Gastrocnemius medialis (tissue), 4 donors: ENCODE measurements around the gene CEACAM3. TPM values are rescaled to one million over a fixed set of nuclear protein-coding genes. Genes with fewer than 3 reads are reported as not detected.

Experiments
- ATAC-seq, 2 donors: fragments of 150-250 bp; one replicate each; pipeline ENCODE4 v1.9.1; 2016
- DNase-seq, 2 donors: peaks; one replicate each; pipeline ENCODE4 v3.0.0-alpha.2; 2019
- H3K27ac ChIP-seq, 4 donors: fragments of 200-600 bp; sonication (generic); 1 replicate in 1 of 4; 2 replicates in 3 of 4; pipeline ENCODE4 v1.5.1; 2016 to 2018; ENCODE audit warnings: mild to moderate bottlenecking in 2 of 4, moderate library complexity in 1 of 4
- H3K27me3 ChIP-seq, 3 donors: fragments of 200-600 bp; sonication (generic) in 2 of 3; 1 replicate in 1 of 3; 2 replicates in 2 of 3; pipeline versions ENCODE4 v1.5.1 to v1.6.0; 2016 to 2019; ENCODE audit warnings: mild to moderate bottlenecking in 1 of 3, moderate library complexity in 1 of 3
- H3K36me3 ChIP-seq, 2 donors: fragments of 200-600 bp; sonication (generic) in 1 of 2; one replicate each; pipeline ENCODE4 v1.5.1; 2017 to 2018
- H3K4me1 ChIP-seq, 2 donors: fragments of 200-600 bp; sonication (generic) in 1 of 2; one replicate each; pipeline ENCODE4 v1.5.1; 2016 to 2017; ENCODE audit warnings: mild to moderate bottlenecking in 2 of 2
- H3K4me3 ChIP-seq, 4 donors: fragments of 200-600 bp; sonication (generic) in 3 of 4; 1 replicate in 1 of 4; 2 replicates in 3 of 4; pipeline ENCODE4 v1.5.1; 2016 to 2019; ENCODE audit warnings: mild to moderate bottlenecking in 2 of 4
- H3K9me3 ChIP-seq, 3 donors: fragments of 200-600 bp; sonication (generic) in 2 of 3; 1 replicate in 1 of 3; 2 replicates in 2 of 3; pipeline ENCODE4 v1.5.1; 2016 to 2019
- CTCF ChIP-seq, 5 experiments: fragments of 450-650 bp in 3 of 5; fragments of 200-600 bp in 2 of 5; sonication (generic) in 2 of 5; IDR thresholded peaks in 4 of 5; conservative IDR thresholded peaks in 1 of 5; 1 replicate in 4 of 5; 2 replicates in 1 of 5; pipeline ENCODE4 v1.5.1; 2016 to 2019; ENCODE audit warnings: antibody characterized with exemption in 5 of 5, mild to moderate bottlenecking in 3 of 5, moderate library complexity in 3 of 5
- POLR2A ChIP-seq, 2 donors: fragments of 450-650 bp; IDR thresholded peaks; one replicate each; pipeline ENCODE4 v1.6.1; 2017; ENCODE audit warnings: antibody characterized with exemption in 2 of 2, mild to moderate bottlenecking in 2 of 2, moderate library complexity in 2 of 2
- in situ Hi-C, 4 donors: fragments of 200-750 bp; cut with MboI; loops; one replicate each; pipeline versions ENCODE4 v1.15.0 to v1.8.0; 2017; ENCODE audit warnings: low sequenced_read_pairs in 4 of 4
- intact Hi-C: fragments of 100-400 bp; cut with DNase I; formaldehyde crosslinking; loops from one replicate; pipeline ENCODE4 v1.15.1; 2023; ENCODE audit warnings: low total_unique reads
- total RNA-seq, 4 donors: library from RNA; depleted of rRNA; stranded (reverse); fragments of >200 nt; gene quantifications; one replicate each; pipeline versions ENCODE4 v1.1.0 to v1.2.3, GENCODE V29; 2016

CEACAM3 gene
- total RNA-seq, 4 donors from 2014 or later: not detected

- H3K4me3 ChIP-seq: peak overlapping the region; percentile 70 to 94 (median 92)
- ATAC-seq (peak in 1 of 2 donors; percentile 0), DNase-seq (no peak)
- in situ Hi-C loops (loop anchor here in 1 of 4 donors (10.0 kb wide), 1 partner anchor 96 kb away; the partner anchor contains the start of gene RABAC1), intact Hi-C loops (loop anchor here (1.0 kb wide), 2 partner anchors 25 to 100 kb away; partner anchors contain the start of gene RABAC1)
- no peaks in the 10 kb centered on the region for H3K9me3 ChIP-seq
- H3K27ac ChIP-seq: peak overlapping the region; percentile 86 to 100 (median 98)
- peaks cover 0 to 31% of the 10 kb centered on the region in 2 donors for H3K36me3 ChIP-seq
- no peak for TF ChIP-seq CTCF (IDR thresholded peaks at IDR 0.05 in 4 of 5, conservative IDR thresholded peaks at IDR 0.05 in 1 of 5)
- no peak for TF ChIP-seq POLR2A (IDR thresholded peaks at IDR 0.05)
- H3K27me3 ChIP-seq: no peaks in the 10 kb centered on the region
- H3K4me1 ChIP-seq: peaks cover 26 to 37% of the 10 kb centered on the region in 2 donors
Measured at GRCh38 chr19:41859213-41859617, 62.8 kb downstream of the CEACAM3 start.

GRCh38 chr19:41859618-41860418 lies 63.4 kb downstream of the CEACAM3 start, which contains the start of gene RPS19:
TSS of gene RPS19 (plus strand) at chr19:41860255. CDS start at chr19:41860775, 520 bp downstream.
- intact Hi-C loops (loop anchor here (1.0 to 10.0 kb wide), 5 partner anchors 24 to 465 kb away; partner anchors contain the start of genes DEDD2, MEGF8, RABAC1 and ZNF574), in situ Hi-C loops (loop anchor here in 3 of 4 donors (5.0 to 10.0 kb wide), 2 partner anchors 82 to 95 kb away; partner anchors contain the start of gene RABAC1 (in 2 of the 3))
- Histone ChIP-seq H3K4me3 (peak within 1 kb of the TSS; percentile 70 to 94 (median 92)), H3K27me3 (no peaks in the 10 kb centered on the region), H3K4me1 (peaks cover 26 to 37% of the 10 kb centered on the region in 2 donors), H3K9me3 (no peaks in the 10 kb centered on the region), H3K36me3 (peaks cover 0 to 37% of the 10 kb centered on the region in 2 donors), H3K27ac (peak within 1 kb of the TSS; percentile 86 to 100 (median 98))
- ATAC-seq (peak; percentile 96), DNase-seq (peak; percentile 97 to 98)
- peak; percentile 48 to 75 (median 64) for TF ChIP-seq CTCF (IDR thresholded peaks at IDR 0.05 in 4 of 5, conservative IDR thresholded peaks at IDR 0.05 in 1 of 5)
- TF ChIP-seq POLR2A (IDR thresholded peaks at IDR 0.05): peak; percentile 92 to 93

- intact Hi-C loops: loop anchor here (5.0 to 10.0 kb wide), 3 partner anchors 217 to 464 kb away; partner anchors contain the start of genes DEDD2, MEGF8 and ZNF574
- in situ Hi-C loops: loop anchor here in 2 of 4 donors (5.0 to 10.0 kb wide), 2 partner anchors 82 to 94 kb away; partner anchors contain the start of gene RABAC1 (in 1 of the 2)
- Histone ChIP-seq H3K9me3 (no peaks in the 10 kb centered on the region), H3K27me3 (no peaks in the 10 kb centered on the region), H3K4me3 (peak overlapping the region; percentile 70 to 94 (median 92)), H3K27ac (peak overlapping the region; percentile 86 to 100 (median 98)), H3K36me3 (peaks cover 0 to 45% of the 10 kb centered on the region in 2 donors), H3K4me1 (peaks cover 26 to 37% of the 10 kb centered on the region in 2 donors)
- DNase-seq: no peak
- ATAC-seq: no peak
- TF ChIP-seq CTCF (IDR thresholded peaks at IDR 0.05 in 4 of 5, conservative IDR thresholded peaks at IDR 0.05 in 1 of 5) (no peak), POLR2A (IDR thresholded peaks at IDR 0.05) (no peak)
Measured at GRCh38 chr19:41860419-41861115, 64.2 kb downstream of the CEACAM3 start.

Other genes starting within 250 kb of the CEACAM3 start
- gene CEACAM21, start 220.4 kb upstream of the CEACAM3 start, total RNA-seq: under 1 TPM in 1 of 4 donors, not detected in 3; 0.49 TPM
- gene CEACAM4, start 169.5 kb upstream of the CEACAM3 start, total RNA-seq: 1 to 10 TPM in 1 of 4 donors, under 1 TPM in 1, not detected in 2; 0.81 to 2.7 TPM
- 1 to 10 TPM in 1 of 4 donors, not detected in 3; 5.7 TPM for gene CEACAM7, start 108.3 kb upstream of the CEACAM3 start, total RNA-seq
- gene CEACAM5, start 88.0 kb upstream of the CEACAM3 start, total RNA-seq: 1 to 10 TPM in 1 of 4 donors, not detected in 3; 5.0 TPM
- under 1 TPM in 1 of 4 donors, not detected in 3; 0.53 TPM for gene CEACAM6, start 41.1 kb upstream of the CEACAM3 start, total RNA-seq
- not detected for gene LYPD4, start 48.1 kb downstream of the CEACAM3 start, total RNA-seq
- gene DMRTC2, start 48.5 kb downstream of the CEACAM3 start, total RNA-seq: not detected
- gene RPS19, start 63.7 kb downstream of the CEACAM3 start, total RNA-seq: 100 to 1,000 TPM; 180 to 636 (median 401) TPM
- gene CD79A, start 80.7 kb downstream of the CEACAM3 start, total RNA-seq: under 1 TPM in 1 of 4 donors, not detected in 3; 0.20 TPM
- gene ARHGEF1, start 86.6 kb downstream of the CEACAM3 start, total RNA-seq: 10 to 100 TPM; 12.1 to 21.6 (median 15.5) TPM
- gene ERFL, start 131.9 kb downstream of the CEACAM3 start, total RNA-seq: not detected
- gene RABAC1, start 162.7 kb downstream of the CEACAM3 start, total RNA-seq: 100 to 1,000 TPM in 3 of 4 donors, 10 to 100 TPM in 1; 94.4 to 146 (median 110) TPM
- gene ATP1A3, start 197.6 kb downstream of the CEACAM3 start, total RNA-seq: not detected